Lower lobe of right lung (tissue), 2 donors: ENCODE results near the gene RASGRP2. TPM values are rescaled to one million over a fixed set of nuclear protein-coding genes. Genes with fewer than 3 reads are reported as not detected.

Source experiments
- ATAC-seq, 2 donors: fragments of 200-7000 bp; cut with Tn5 transposase; one replicate each; pipeline ENCODE4 v1.9.1; 2020 to 2022; ENCODE audit warnings: mild to moderate bottlenecking in 2 of 2, moderate library complexity in 2 of 2
- DNase-seq: peaks from one replicate; pipeline ENCODE4 v3.0.0-alpha.2; 2020
- H3K27ac ChIP-seq: fragments of 200-600 bp; one replicate; pipeline ENCODE4 v1.8.0; 2022
- H3K27me3 ChIP-seq: fragments of 200-600 bp; one replicate; pipeline ENCODE4 v1.8.0; 2022; ENCODE audit warnings: low read depth
- H3K36me3 ChIP-seq: fragments of 200-600 bp; one replicate; pipeline ENCODE4 v1.8.0; 2022; ENCODE audit warnings: mild to moderate bottlenecking
- H3K4me1 ChIP-seq: fragments of 200-600 bp; one replicate; pipeline ENCODE4 v1.8.0; 2022
- H3K4me3 ChIP-seq: fragments of 200-600 bp; one replicate; pipeline ENCODE4 v1.8.0; 2022; ENCODE audit warnings: mild to moderate bottlenecking
- H3K9me3 ChIP-seq: fragments of 200-600 bp; one replicate; pipeline ENCODE4 v1.8.0; 2022
- CTCF ChIP-seq: fragments of 200-600 bp; IDR thresholded peaks from one replicate; pipeline ENCODE4 v1.8.0; 2022; ENCODE audit warnings: antibody characterized with exemption, mild to moderate bottlenecking
- intact Hi-C: fragments of 100-400 bp; cut with DNase I; formaldehyde crosslinking; loops from one replicate; pipeline ENCODE4 v1.11.0; 2022
- total RNA-seq: library from RNA; stranded (reverse); fragmentation: NEBNext Ultra II Directional; extraction: Animal tissue kit (Norgen Biotek cat#: 25700); gene quantifications from one replicate; pipeline ENCODE4 v1.2.1, GENCODE V29; 2021
- donor health status: DM: no; HTN: yes; CAD: no; lungs with severe emphysema.

The RASGRP2 gene
- total RNA-seq, 1 donor from 2014 or later = 30.4 TPM

DNA sequence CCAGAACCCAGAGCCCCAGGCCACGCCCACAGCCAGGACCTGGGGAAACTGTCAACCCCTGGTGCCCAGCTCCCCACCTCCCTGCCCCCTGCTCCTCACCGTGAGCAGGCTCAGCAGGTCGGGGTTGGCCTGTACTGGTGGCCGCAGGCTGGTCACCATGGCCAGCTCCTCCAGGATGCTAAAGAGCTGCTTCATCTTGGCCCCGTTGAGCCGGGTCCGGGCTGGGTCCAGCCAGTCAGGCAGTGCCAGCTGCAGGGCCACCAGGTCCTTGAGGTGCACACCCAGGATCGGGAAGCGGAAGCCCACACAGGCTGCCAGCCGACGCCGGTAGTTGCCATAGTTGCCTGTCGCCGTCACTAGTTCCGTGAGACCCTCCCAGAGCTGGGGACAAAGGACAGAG is 7.3 kb downstream of the RASGRP2 start:
- peaks cover 3% of the 10 kb centered on the region for H3K4me1 ChIP-seq
- no peak for TF ChIP-seq CTCF
- ATAC-seq (no peak), DNase-seq (no peak)
- H3K4me3 ChIP-seq = no peak overlapping the region
- no peak overlapping the region for H3K27ac ChIP-seq
- H3K27me3 ChIP-seq = peaks cover under 1% of the 10 kb centered on the region
- H3K9me3 ChIP-seq = no peaks in the 10 kb centered on the region
- H3K36me3 ChIP-seq = peaks cover 43% of the 10 kb centered on the region
- intact Hi-C loops = no loop called here

DNA sequence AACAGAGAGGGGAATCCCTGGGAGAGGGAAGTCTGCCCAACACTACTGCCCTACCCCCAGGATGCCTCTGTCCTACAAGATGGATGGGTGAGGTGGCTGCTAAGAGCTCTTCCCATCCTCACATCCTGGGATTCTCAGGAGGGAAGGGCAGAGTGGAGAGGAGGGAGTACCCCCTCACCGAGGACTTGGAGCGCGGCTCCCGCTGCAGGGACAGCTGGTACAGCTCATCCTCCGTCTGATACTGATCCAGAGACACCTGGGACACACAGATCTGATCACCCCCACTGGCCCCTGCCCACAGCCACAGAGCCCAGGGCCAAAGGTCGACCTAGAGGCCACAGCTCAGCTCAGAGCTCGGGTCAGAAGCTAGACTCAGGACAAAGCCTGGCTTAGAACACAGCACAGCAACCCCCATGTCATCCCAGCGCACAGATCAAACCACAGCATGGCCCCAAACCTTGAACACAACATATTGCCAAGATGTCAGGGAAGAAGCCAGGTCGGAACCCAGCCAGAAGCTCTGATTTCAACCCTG is 8.2 kb downstream of the RASGRP2 start:
- no peak for TF ChIP-seq CTCF
- ATAC-seq = peak in 1 of 2 donors; percentile 9
- Histone ChIP-seq H3K27ac (no peak overlapping the region), H3K9me3 (no peaks in the 10 kb centered on the region), H3K4me3 (no peak overlapping the region), H3K27me3 (no peaks in the 10 kb centered on the region), H3K4me1 (no peaks in the 10 kb centered on the region), H3K36me3 (peaks cover 48% of the 10 kb centered on the region)
- no peak for DNase-seq
- intact Hi-C loops = no loop called here

DNA sequence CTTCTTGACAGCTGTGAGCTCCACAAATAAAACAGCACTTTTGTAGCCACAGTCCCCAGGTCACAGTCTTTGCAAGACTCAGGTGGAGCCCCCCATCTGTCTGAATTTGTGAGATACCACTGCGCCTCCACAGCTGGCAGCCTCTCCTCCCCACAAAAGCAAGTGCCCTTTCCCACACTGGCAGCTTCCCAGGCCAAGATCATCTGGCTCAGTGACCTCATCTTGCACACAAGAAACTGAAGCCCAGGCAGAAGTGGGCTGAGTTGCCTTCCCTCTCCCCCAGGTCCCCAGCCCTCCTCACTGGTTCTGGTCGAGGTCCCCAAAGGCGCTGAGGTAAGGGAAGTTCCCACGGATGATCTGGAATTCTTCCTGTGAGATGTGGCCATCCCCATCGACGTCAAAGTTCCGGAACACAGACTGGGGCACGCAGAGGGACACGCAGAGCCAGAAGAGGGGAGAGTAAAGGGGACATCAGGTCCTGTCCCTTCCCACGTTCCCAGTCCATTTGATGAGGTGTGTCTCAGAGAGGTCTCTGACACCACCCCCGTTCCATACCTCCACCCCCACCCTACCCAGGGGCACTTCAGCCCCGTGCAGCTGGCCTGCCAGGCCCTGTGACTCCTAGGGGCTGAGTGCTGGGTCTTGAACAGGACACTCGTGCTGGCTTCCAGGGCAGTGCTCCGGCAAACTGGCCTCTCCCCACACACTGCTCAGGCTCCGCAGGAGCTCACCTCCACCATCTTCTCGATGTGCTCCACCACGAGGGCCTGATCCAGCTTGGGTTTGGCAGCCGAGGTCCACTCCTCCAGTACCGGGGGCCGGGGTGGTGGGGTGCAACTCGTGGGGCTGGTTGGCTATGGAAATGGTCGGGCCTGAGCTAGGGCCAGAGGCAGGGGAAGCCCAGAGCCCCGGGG is 8.9 kb downstream of the RASGRP2 start:
- Histone ChIP-seq H3K36me3 (peaks cover 51% of the 10 kb centered on the region), H3K4me3 (no peak overlapping the region), H3K27me3 (no peaks in the 10 kb centered on the region), H3K4me1 (no peaks in the 10 kb centered on the region), H3K9me3 (no peaks in the 10 kb centered on the region), H3K27ac (no peak overlapping the region)
- TF ChIP-seq CTCF = no peak
- no peak for DNase-seq
- intact Hi-C loops = no loop called here
- peak in 1 of 2 donors; percentile 18 for ATAC-seq

DNA sequence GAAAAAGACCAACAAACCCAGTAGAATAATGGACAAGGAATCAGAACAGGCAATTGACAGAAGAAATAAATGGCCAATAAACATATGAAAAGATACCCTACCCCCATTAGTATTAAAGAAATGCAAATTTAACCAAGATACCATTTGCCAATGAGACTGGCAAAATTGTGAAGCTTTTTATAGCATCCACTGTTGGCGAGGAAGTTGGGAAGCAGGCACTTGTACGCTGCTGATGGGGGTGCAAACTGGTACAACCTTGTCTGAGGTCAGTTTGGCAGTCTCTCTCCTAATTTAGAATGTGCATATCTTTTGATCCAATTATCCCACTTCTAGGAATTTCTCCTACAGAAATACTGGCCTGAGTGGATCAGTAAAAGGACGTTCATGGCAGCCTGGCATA is 12.3 kb downstream of the RASGRP2 start:
- no peak for ATAC-seq
- intact Hi-C loops = no loop called here
- no peak for TF ChIP-seq CTCF
- no peak overlapping the region for H3K27ac ChIP-seq
- no peaks in the 10 kb centered on the region for H3K27me3 ChIP-seq
- no peaks in the 10 kb centered on the region for H3K9me3 ChIP-seq
- peaks cover 49% of the 10 kb centered on the region for H3K36me3 ChIP-seq
- no peaks in the 10 kb centered on the region for H3K4me1 ChIP-seq
- no peak overlapping the region for H3K4me3 ChIP-seq
- DNase-seq = no peak

DNA sequence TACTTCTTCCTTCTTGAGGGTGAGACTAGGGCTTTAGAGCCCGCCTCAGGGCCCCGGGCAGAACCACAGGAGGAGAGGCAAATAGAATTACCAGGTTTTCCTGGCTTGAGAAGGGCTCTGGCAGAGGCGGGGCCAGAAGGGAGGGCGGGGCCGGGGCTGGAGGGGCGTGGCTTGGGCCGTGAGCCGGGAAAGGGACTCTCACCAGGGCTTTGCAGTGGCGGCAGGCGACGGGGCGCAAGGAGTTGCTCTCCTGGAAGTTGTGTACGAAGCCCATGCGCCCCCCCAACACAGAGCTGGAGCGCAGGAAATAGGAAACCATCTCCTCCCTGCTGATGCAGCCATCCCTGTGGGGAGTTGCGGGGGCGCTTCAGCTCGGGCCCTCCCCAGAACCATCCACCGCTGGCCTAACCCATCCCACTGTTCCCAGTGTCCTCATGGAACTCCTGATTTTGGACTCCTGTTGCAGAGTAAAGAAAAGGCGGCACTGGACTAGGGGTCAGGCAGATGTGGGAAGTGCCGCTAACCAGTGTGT is 14.0 kb downstream of the RASGRP2 start:
- no peaks in the 10 kb centered on the region for H3K27me3 ChIP-seq
- intact Hi-C loops = no loop called here
- H3K9me3 ChIP-seq = no peaks in the 10 kb centered on the region
- DNase-seq (no peak), ATAC-seq (peak; percentile 52 to 63)
- H3K27ac ChIP-seq = no peak overlapping the region
- no peak overlapping the region for H3K4me3 ChIP-seq
- H3K36me3 ChIP-seq = peaks cover 32% of the 10 kb centered on the region
- TF ChIP-seq CTCF = no peak
- H3K4me1 ChIP-seq = no peaks in the 10 kb centered on the region
